ENCODE data around the gene TTC13.

The TTC13 gene

GRCh38 chr1:230867903-230868735, 110.5 kb downstream of the TTC13 start, which contains the start of gene C1orf198:
C1orf198 (minus strand) TSS chr1:230868521; CDS start chr1:230868512, 9 bp downstream.
- peak; percentile 68 to 80 for DNase-seq

- DNase-seq, result no peak
These were observed 111.4 kb downstream of the TTC13 start for GRCh38 chr1:230867101-230867902.

- DNase-seq, result no peak
These were observed 112.2 kb downstream of the TTC13 start for GRCh38 chr1:230866171-230867070.

- no peak for DNase-seq
These were observed 113.4 kb downstream of the TTC13 start for GRCh38 chr1:230865062-230865817.

- no peak for DNase-seq
These were observed 114.2 kb downstream of the TTC13 start for GRCh38 chr1:230864441-230864840.

- no peak for DNase-seq
These were observed 115.2 kb downstream of the TTC13 start for GRCh38 chr1:230863449-230863848.

- no peak for DNase-seq
These were observed 116.6 kb downstream of the TTC13 start for GRCh38 chr1:230861970-230862595.

- no peak for DNase-seq
These were observed 117.2 kb downstream of the TTC13 start for GRCh38 chr1:230861489-230861888.

GRCh38 chr1:230860617-230861384, 117.9 kb downstream of the TTC13 start:
- DNase-seq, result no peak

- DNase-seq, result no peak
These were observed 119.5 kb downstream of the TTC13 start for GRCh38 chr1:230858918-230859729.

- DNase-seq, result no peak
These were observed 120.3 kb downstream of the TTC13 start for GRCh38 chr1:230858236-230858820.

- DNase-seq, result no peak
These were observed 120.8 kb downstream of the TTC13 start for GRCh38 chr1:230857822-230858221.

GRCh38 chr1:230857077-230857476, 121.6 kb downstream of the TTC13 start:
- DNase-seq, result no peak
